ENCODE data around the gene PIGS. TPM values are rescaled to one million over a fixed set of nuclear protein-coding genes. Genes with fewer than 3 reads are reported as not detected.
"Not testable (repeated sequence)": the region's sequence is repeated elsewhere in the genome, so short reads cannot be mapped to it uniquely, and the experiment has no call there.

The PIGS gene
- total and polyA plus RNA-seq, 2 experiments from 2014 or later = 72.7 to 76.0 TPM

GRCh38 chr17:28523186-28523585 lies 48.1 kb downstream of the PIGS start:
- TF ChIP-seq EZH2 (IDR thresholded peaks at IDR 0.05; ENCODE audit: insufficient read depth, poor library complexity, severe bottlenecking) (no peak), EZH2phosphoT487 (IDR thresholded peaks at IDR 0.05; ENCODE audit: insufficient read depth, low read depth) (no peak)
- H3K9ac ChIP-seq = no peak overlapping the region
- no peaks in the 10 kb centered on the region for H3K9me2 ChIP-seq (ENCODE audit: insufficient read depth)
- no peaks in the 10 kb centered on the region for H3F3A ChIP-seq (ENCODE audit: insufficient read depth)
- in situ Hi-C loops (cut with MboI) = no loop called here
- H4K20me1 ChIP-seq (ENCODE audit: insufficient read depth) = no peaks in the 10 kb centered on the region
- no peak overlapping the region for H3K4me3 ChIP-seq
- H3K79me2 ChIP-seq (ENCODE audit: insufficient read depth) = no peaks in the 10 kb centered on the region
- no peak for DNase-seq
- H3K27ac ChIP-seq = no peak overlapping the region
- no peak overlapping the region for H3K4me2 ChIP-seq (ENCODE audit: unreplicated experiment)
- 57 to 76% methylated on average over 6 of the region's 6 CpGs for WGBS, 2 experiments (ENCODE audit: low coverage in 1 of 2, low lambda C conversion rate in 2 of 2, missing lambda C conversion rate in 2 of 2)
- no peaks in the 10 kb centered on the region for H3K27me3 ChIP-seq (replicated peaks; ENCODE audit: insufficient read depth)
- peaks cover 13% of the 10 kb centered on the region for H3K4me1 ChIP-seq (ENCODE audit: insufficient read depth)
- H2AFZ ChIP-seq = no peak overlapping the region
- no peaks in the 10 kb centered on the region for H3K9me3 ChIP-seq (ENCODE audit: low read depth)
- no peaks in the 10 kb centered on the region for H3K36me3 ChIP-seq (ENCODE audit: low read depth)

DNA sequence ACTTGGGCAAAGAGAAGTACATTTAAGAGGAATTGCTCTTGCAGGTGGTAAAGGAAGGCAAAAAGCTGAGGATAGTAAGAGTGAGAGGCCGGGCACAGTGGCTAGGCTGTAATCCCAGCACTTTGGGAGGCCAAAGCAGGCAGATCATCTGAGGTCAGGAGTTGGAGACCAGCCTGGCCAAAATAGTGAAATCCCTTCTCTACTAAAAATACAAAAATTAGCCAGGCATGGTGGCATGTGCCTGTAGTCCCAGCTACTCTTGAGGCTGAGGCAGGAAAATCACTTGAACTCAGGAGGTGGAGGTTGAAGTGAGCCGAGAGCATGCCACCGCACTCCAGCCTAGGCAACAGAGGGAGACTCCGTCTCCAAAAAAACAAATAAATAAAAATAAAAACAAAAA lies 49.0 kb downstream of the PIGS start:
- H3K79me2 ChIP-seq (ENCODE audit: insufficient read depth); H3K36me3 ChIP-seq (ENCODE audit: low read depth); H3K9me2 ChIP-seq (ENCODE audit: insufficient read depth); H3K9ac ChIP-seq; H4K20me1 ChIP-seq (ENCODE audit: insufficient read depth); H3K27me3 ChIP-seq (replicated peaks; ENCODE audit: insufficient read depth); H3K27ac ChIP-seq; H2AFZ ChIP-seq; DNase-seq; H3F3A ChIP-seq (ENCODE audit: insufficient read depth); H3K4me1 ChIP-seq (ENCODE audit: insufficient read depth); H3K4me2 ChIP-seq (ENCODE audit: unreplicated experiment); in situ Hi-C loops (cut with MboI); H3K9me3 ChIP-seq (ENCODE audit: low read depth); H3K4me3 ChIP-seq: not testable (repeated sequence)
- 78 to 80% methylated on average over 3 to 4 of the region's 4 CpGs for WGBS, 2 experiments (ENCODE audit: low coverage in 1 of 2, low lambda C conversion rate in 2 of 2, missing lambda C conversion rate in 2 of 2)

- no peaks in the 10 kb centered on the region for H3K27me3 ChIP-seq (replicated peaks; ENCODE audit: insufficient read depth)
- no peaks in the 10 kb centered on the region for H3F3A ChIP-seq (ENCODE audit: insufficient read depth)
- no peaks in the 10 kb centered on the region for H3K9me3 ChIP-seq (ENCODE audit: low read depth)
- H3K79me2 ChIP-seq (ENCODE audit: insufficient read depth) = no peaks in the 10 kb centered on the region
- in situ Hi-C loops (cut with MboI) = no loop called here
- no peak overlapping the region for H3K9ac ChIP-seq
- H3K9me2 ChIP-seq (ENCODE audit: insufficient read depth) = no peaks in the 10 kb centered on the region
- no peak for TF ChIP-seq EZH2 (IDR thresholded peaks at IDR 0.05; ENCODE audit: insufficient read depth, poor library complexity, severe bottlenecking)
- TF ChIP-seq EZH2phosphoT487 (IDR thresholded peaks at IDR 0.05; ENCODE audit: insufficient read depth, low read depth) = no peak
- no peak overlapping the region for H3K4me3 ChIP-seq
- H3K27ac ChIP-seq = no peak overlapping the region
- H3K4me2 ChIP-seq (ENCODE audit: unreplicated experiment) = no peak overlapping the region
- DNase-seq = no peak
- H2AFZ ChIP-seq = no peak overlapping the region
- H3K4me1 ChIP-seq (ENCODE audit: insufficient read depth) = peaks cover 9% of the 10 kb centered on the region
- H3K36me3 ChIP-seq (ENCODE audit: low read depth) = no peaks in the 10 kb centered on the region
- no peaks in the 10 kb centered on the region for H4K20me1 ChIP-seq (ENCODE audit: insufficient read depth)
- 47 to 50% methylated on average over 14 to 18 of the region's 21 CpGs for WGBS, 2 experiments (ENCODE audit: low coverage in 1 of 2, low lambda C conversion rate in 2 of 2, missing lambda C conversion rate in 2 of 2)
These were observed 49.8 kb downstream of the PIGS start for GRCh38 chr17:28521311-28522085.

- H3K4me1 ChIP-seq (ENCODE audit: insufficient read depth) = peaks cover 9% of the 10 kb centered on the region
- TF ChIP-seq EZH2phosphoT487 (IDR thresholded peaks at IDR 0.05; ENCODE audit: insufficient read depth, low read depth) = no peak
- no peak for TF ChIP-seq EZH2 (IDR thresholded peaks at IDR 0.05; ENCODE audit: insufficient read depth, poor library complexity, severe bottlenecking)
- in situ Hi-C loops (cut with MboI) = no loop called here
- no peaks in the 10 kb centered on the region for H3K9me2 ChIP-seq (ENCODE audit: insufficient read depth)
- no peak overlapping the region for H3K4me3 ChIP-seq
- WGBS, 2 experiments (ENCODE audit: low coverage in 1 of 2, low lambda C conversion rate in 2 of 2, missing lambda C conversion rate in 2 of 2) = 43 to 45% methylated on average over 5 to 6 of the region's 6 CpGs
- H3K36me3 ChIP-seq (ENCODE audit: low read depth) = no peaks in the 10 kb centered on the region
- H4K20me1 ChIP-seq (ENCODE audit: insufficient read depth) = no peaks in the 10 kb centered on the region
- H2AFZ ChIP-seq = no peak overlapping the region
- H3K9me3 ChIP-seq (ENCODE audit: low read depth) = no peaks in the 10 kb centered on the region
- H3K79me2 ChIP-seq (ENCODE audit: insufficient read depth) = no peaks in the 10 kb centered on the region
- no peak overlapping the region for H3K27ac ChIP-seq
- no peaks in the 10 kb centered on the region for H3K27me3 ChIP-seq (replicated peaks; ENCODE audit: insufficient read depth)
- no peak overlapping the region for H3K4me2 ChIP-seq (ENCODE audit: unreplicated experiment)
- no peak overlapping the region for H3K9ac ChIP-seq
- DNase-seq = no peak
- no peaks in the 10 kb centered on the region for H3F3A ChIP-seq (ENCODE audit: insufficient read depth)
These were observed 50.6 kb downstream of the PIGS start for GRCh38 chr17:28520687-28521086.
